Liver (tissue), 9 donors: ENCODE measurements around the gene GGA2. TPM values are rescaled to one million over a fixed set of nuclear protein-coding genes. Genes with fewer than 3 reads are reported as not detected.
A peak's percentile ranks its signal among the peaks of the same experiment; 100 is the strongest.

Source experiments
- DNase-seq: peaks from one replicate; pipeline ENCODE4 v3.0.0-alpha.2; 2017; ENCODE audit warnings: low spot score
- H3K27ac ChIP-seq, 2 donors: one replicate each; pipeline ENCODE4 v1.7.0; 2013; ENCODE audit warnings: inconsistent platforms in 2 of 2, low read length in 2 of 2, control low read depth in 1 of 2, low read depth in 1 of 2, mild to moderate bottlenecking in 1 of 2
- H3K27me3 ChIP-seq, 4 donors: one replicate each; pipeline versions ENCODE4 v1.6.1 to v1.7.0; 2013; ENCODE audit warnings: low read length in 3 of 4, inconsistent platforms in 1 of 4, mild to moderate bottlenecking in 1 of 4, moderate library complexity in 1 of 4; ENCODE audit not compliant: control insufficient read depth in 4 of 4, insufficient read depth in 4 of 4
- H3K36me3 ChIP-seq, 4 donors: one replicate each; pipeline versions ENCODE4 v1.6.1 to v1.7.0; 2013; ENCODE audit warnings: low read length in 3 of 4, mild to moderate bottlenecking in 3 of 4, low read depth in 1 of 4, moderate library complexity in 1 of 4; ENCODE audit not compliant: control insufficient read depth in 4 of 4, insufficient read depth in 3 of 4
- H3K4me1 ChIP-seq, 4 donors: one replicate each; pipeline versions ENCODE4 v1.6.1 to v1.7.0; 2013; ENCODE audit warnings: low read length in 3 of 4, mild to moderate bottlenecking in 3 of 4, moderate library complexity in 1 of 4; ENCODE audit not compliant: control insufficient read depth in 4 of 4, insufficient read depth in 4 of 4
- H3K4me3 ChIP-seq, 3 donors: one replicate each; pipeline versions ENCODE4 v1.6.1 to v1.7.0; 2013; ENCODE audit warnings: low read length in 3 of 3, control low read depth in 1 of 3, low read depth in 1 of 3, mild to moderate bottlenecking in 1 of 3
- H3K9ac ChIP-seq, 2 donors: one replicate each; pipeline ENCODE4 v1.7.0; 2013; ENCODE audit warnings: low read length in 2 of 2, mild to moderate bottlenecking in 2 of 2, moderate library complexity in 2 of 2, control low read depth in 1 of 2, low read depth in 1 of 2
- H3K9me3 ChIP-seq, 4 donors: one replicate each; pipeline versions ENCODE4 v1.6.1 to v1.7.0; 2013; ENCODE audit warnings: low read length in 3 of 4; ENCODE audit not compliant: control insufficient read depth in 4 of 4
- CTCF ChIP-seq: fragments of 150-350 bp; IDR thresholded peaks from 2 replicates; pipeline ENCODE4 v1.5.1; 2017; ENCODE audit warnings: improper control_type of control experiment, low read depth, low read length; ENCODE audit not compliant: missing input control
- EGR1 ChIP-seq, 2 donors: IDR thresholded peaks; 2 replicates each; pipeline ENCODE4 v1.6.1; 2016 to 2018; ENCODE audit warnings: antibody characterized with exemption in 2 of 2, low read depth in 2 of 2
- FOXA1 ChIP-seq: IDR thresholded peaks from 2 replicates; pipeline ENCODE4 v1.6.1; 2016; ENCODE audit warnings: antibody characterized with exemption
- FOXA2 ChIP-seq: IDR thresholded peaks from 2 replicates; pipeline ENCODE4 v1.6.1; 2016; ENCODE audit warnings: antibody characterized with exemption
- GABPA ChIP-seq, 2 donors: IDR thresholded peaks in 1 of 2; conservative IDR thresholded peaks in 1 of 2; 2 replicates each; pipeline ENCODE4 v1.6.1; 2016; ENCODE audit warnings: antibody characterized with exemption in 2 of 2, mild to moderate bottlenecking in 1 of 2, moderate library complexity in 1 of 2
- HNF4G ChIP-seq: IDR thresholded peaks from 2 replicates; pipeline ENCODE4 v1.6.1; 2016; ENCODE audit warnings: antibody characterized with exemption
- JUND ChIP-seq, 2 donors: IDR thresholded peaks; 2 replicates each; pipeline ENCODE4 v1.6.1; 2016; ENCODE audit warnings: antibody characterized with exemption in 2 of 2
- MAX ChIP-seq: IDR thresholded peaks from 2 replicates; pipeline ENCODE4 v1.6.1; 2016; ENCODE audit warnings: antibody characterized with exemption
- NR2F2 ChIP-seq: IDR thresholded peaks from 2 replicates; pipeline ENCODE4 v1.6.1; 2016; ENCODE audit warnings: antibody characterized with exemption
- RAD21 ChIP-seq, 2 donors: IDR thresholded peaks; 2 replicates each; pipeline ENCODE4 v1.6.1; 2016; ENCODE audit warnings: antibody characterized with exemption in 2 of 2, mild to moderate bottlenecking in 2 of 2
- REST ChIP-seq: IDR thresholded peaks from 2 replicates; pipeline ENCODE4 v1.6.1; 2016; ENCODE audit warnings: antibody characterized with exemption, mild to moderate bottlenecking
- RXRA ChIP-seq, 2 donors: IDR thresholded peaks; 2 replicates each; pipeline ENCODE4 v1.6.1; 2017 to 2018; ENCODE audit warnings: antibody characterized with exemption in 2 of 2, mild to moderate bottlenecking in 1 of 2
- SP1 ChIP-seq: IDR thresholded peaks from 2 replicates; pipeline ENCODE4 v1.6.1; 2018; ENCODE audit warnings: antibody characterized with exemption, mild to moderate bottlenecking
- TAF1 ChIP-seq: conservative IDR thresholded peaks from 2 replicates; pipeline ENCODE4 v1.6.1; 2016; ENCODE audit warnings: antibody characterized with exemption, mild to moderate bottlenecking
- YY1 ChIP-seq: IDR thresholded peaks from 2 replicates; pipeline ENCODE4 v1.6.1; 2016; ENCODE audit warnings: antibody characterized with exemption, mild to moderate bottlenecking
- WGBS: extraction: QIAGEN DNeasy Blood & Tissue Kit; methylation state at CpG from one replicate; pipeline ENCODE4 v1.1.7; 2013; 5-methylcytosine and 5-hydroxymethylcytosine counted together
- polyA plus RNA-seq, 2 donors: library from polyadenylated mRNA; stranded (reverse) in 1 of 2; unstranded in 1 of 2; fragments of 200-250 nt in 1 of 2; fragments of >200 nt in 1 of 2; fragmentation: Nextera tagmentation in 1 of 2; extraction: Ambion mirVana in 1 of 2; gene quantifications; one replicate each; pipeline versions ENCODE4 v1.2.1 to v1.2.3, GENCODE V29; 2013 to 2015
- total RNA-seq, 2 donors: library from RNA; depleted of rRNA; stranded (reverse); fragments of >200 nt; gene quantifications; one replicate each; pipeline ENCODE4 v1.2.3, GENCODE V29; 2014
- donor health status: healthy.
- donor health status: healthy.
- donor health status: healthy.
- donor health status: healthy.
- donor health status: healthy.

GGA2 gene
- total and polyA plus RNA-seq, 4 donors: 8.4 to 23.9 (median 16.0) TPM

- TF ChIP-seq REST: no peak
- no peak for TF ChIP-seq GABPA (IDR thresholded peaks at IDR 0.05 in 1 of 2, conservative IDR thresholded peaks at IDR 0.05 in 1 of 2)
- TF ChIP-seq HNF4G: no peak
- no peak for TF ChIP-seq RXRA (IDR thresholded peaks at IDR 0.05)
- TF ChIP-seq FOXA1: no peak
- TF ChIP-seq SP1: no peak
- TF ChIP-seq YY1: no peak
- TF ChIP-seq NR2F2: no peak
- no peak for TF ChIP-seq MAX
- no peak for TF ChIP-seq FOXA2
- H3K36me3 ChIP-seq: peaks cover 6 to 29% (median 21%) of the 10 kb centered on the region in 4 donors
These were observed 73.3 kb downstream of the GGA2 start for GRCh38 chr16:23436951-23437350.

GRCh38 chr16:23435500-23435899 lies 74.8 kb downstream of the GGA2 start:
- TF ChIP-seq MAX: no peak
- peak; percentile 58 for TF ChIP-seq CTCF
- peak; percentile 49 to 69 for TF ChIP-seq RAD21 (IDR thresholded peaks at IDR 0.05)
- TF ChIP-seq YY1: no peak
- TF ChIP-seq SP1: no peak
- WGBS: 48% methylated on average over 6 of the region's 6 CpGs

More at GRCh38 chr16:23436951-23437350, 73.3 kb downstream of the GGA2 start:
- H3K9ac ChIP-seq: no peak overlapping the region
- no peak for DNase-seq
- 99% methylated on average over 4 of the region's 4 CpGs for WGBS
- no peak overlapping the region for H3K27ac ChIP-seq
- H3K4me1 ChIP-seq: no peaks in the 10 kb centered on the region
- no peaks in the 10 kb centered on the region for H3K9me3 ChIP-seq
- H3K4me3 ChIP-seq: no peak overlapping the region
- H3K27me3 ChIP-seq: no peaks in the 10 kb centered on the region

GRCh38 chr16:23434380-23434779 lies 75.9 kb downstream of the GGA2 start:
- TF ChIP-seq NR2F2: no peak
- no peak for TF ChIP-seq JUND (IDR thresholded peaks at IDR 0.05)
- no peak for TF ChIP-seq YY1
- TF ChIP-seq CTCF: peak; percentile 80
- TF ChIP-seq RAD21 (IDR thresholded peaks at IDR 0.05): peak; percentile 90 to 91
- TF ChIP-seq EGR1 (IDR thresholded peaks at IDR 0.05; ENCODE audit: low read depth in 2 of 2): no peak
- no peak for TF ChIP-seq REST
- TF ChIP-seq MAX: no peak
- TF ChIP-seq TAF1: no peak
- Histone ChIP-seq H3K27ac (no peak overlapping the region), H3K9ac (no peak overlapping the region), H3K4me3 (no peak overlapping the region), H3K27me3 (no peaks in the 10 kb centered on the region), H3K36me3 (peaks cover 8 to 28% (median 19%) of the 10 kb centered on the region in 4 donors), H3K4me1 (no peaks in the 10 kb centered on the region), H3K9me3 (no peaks in the 10 kb centered on the region)
- peak; percentile 34 for DNase-seq
- WGBS: 27% methylated on average over 6 of the region's 6 CpGs

More at GRCh38 chr16:23435500-23435899, 74.8 kb downstream of the GGA2 start:
- no peaks in the 10 kb centered on the region for H3K9me3 ChIP-seq
- H3K4me3 ChIP-seq: no peak overlapping the region
- no peak overlapping the region for H3K9ac ChIP-seq
- H3K4me1 ChIP-seq: no peaks in the 10 kb centered on the region
- peak; percentile 73 for DNase-seq
- no peaks in the 10 kb centered on the region for H3K27me3 ChIP-seq
- H3K27ac ChIP-seq: no peak overlapping the region
- H3K36me3 ChIP-seq: peaks cover 7 to 23% (median 21%) of the 10 kb centered on the region in 4 donors
